ENCODE measurements around the gene CDIP1. TPM values are rescaled to one million over a fixed set of nuclear protein-coding genes. Genes with fewer than 3 reads are reported as not detected.

Gene CDIP1
- total RNA-seq, 1 donor from 2014 or later, result 64.7 TPM

DNA sequence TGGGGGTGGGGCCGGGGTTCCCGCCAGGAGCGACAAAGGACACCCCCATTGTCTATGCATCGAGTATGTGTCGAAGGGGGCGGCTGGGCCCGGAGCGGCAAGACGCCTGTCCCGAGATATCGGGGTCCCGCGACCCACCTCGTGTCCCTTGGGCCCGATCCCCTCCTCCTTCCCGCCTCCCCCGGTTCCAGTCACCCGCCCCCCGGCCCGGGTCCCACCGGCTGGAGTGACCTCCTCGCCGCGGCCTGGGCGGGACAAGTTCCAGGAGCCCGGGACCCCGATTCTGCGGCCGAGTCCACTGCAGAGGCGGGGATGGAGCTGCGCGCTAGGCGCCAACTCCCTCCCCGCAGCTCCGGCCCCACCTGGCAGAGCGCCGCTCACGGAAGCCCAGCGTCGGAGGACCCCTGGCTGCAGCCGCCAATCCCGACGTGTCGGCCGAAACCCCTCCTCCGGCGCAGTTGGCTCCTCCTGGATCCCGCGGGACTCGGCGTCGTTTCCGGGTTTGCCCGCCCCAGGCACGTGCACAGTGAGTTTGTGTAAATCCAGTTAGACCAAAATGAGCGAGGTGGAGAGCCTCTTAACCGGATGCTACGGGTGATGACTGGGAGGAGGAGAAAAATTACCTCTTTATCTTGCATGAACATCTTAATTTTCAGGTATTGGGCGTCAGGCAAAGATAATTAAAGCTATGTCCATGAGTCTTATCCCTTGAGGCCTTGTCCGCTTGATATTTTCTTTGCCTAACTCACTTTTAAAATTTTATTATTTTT lies 64.2 kb downstream of the CDIP1 start, which contains the start of gene NMRAL1:
Gene NMRAL1, minus strand, starts transcription at position 434 of the 770 bp plus-strand sequence. CDS start 493 bp downstream, outside the sequence.
- peak within 1 kb of the TSS; percentile 89 for H2AFZ ChIP-seq (ENCODE audit: low read depth, low read length)
- H3K4me3 Mint-ChIP-seq (ENCODE audit: unreplicated experiment), result peak within 1 kb of the TSS; percentile 82
- no peak for TF ChIP-seq CTCF (IDR thresholded peaks at IDR 0.05; ENCODE audit: insufficient read depth, low read depth, low read length)
- no peak for TF ChIP-seq EZH2 (IDR thresholded peaks at IDR 0.05; ENCODE audit: insufficient read depth, low read length)

GRCh38 chr16:4472880-4473279 lies 65.7 kb downstream of the CDIP1 start:
- Histone ChIP-seq H3K9me3 (ENCODE audit: insufficient read depth, low read depth, low read length) (no peaks in the 10 kb centered on the region), H3K79me2 (ENCODE audit: insufficient read depth, low read length) (peaks cover 32% of the 10 kb centered on the region), H3K4me3 (ENCODE audit: insufficient read depth, low read depth, low read length) (no peak overlapping the region), H3K27me3 (ENCODE audit: insufficient read depth, low read length) (no peaks in the 10 kb centered on the region), H3K36me3 (ENCODE audit: insufficient read depth, low read length) (no peaks in the 10 kb centered on the region), H3K4me2 (ENCODE audit: low read length) (no peak overlapping the region), H3K4me1 (ENCODE audit: insufficient read depth, low read length) (peaks cover 18% of the 10 kb centered on the region), H3K27ac (ENCODE audit: low read depth, low read length) (no peak overlapping the region), H2AFZ (ENCODE audit: low read depth, low read length) (no peak overlapping the region), H3K9ac (ENCODE audit: low read length) (no peak overlapping the region), H4K20me1 (ENCODE audit: insufficient read depth, low read length) (peaks cover 11% of the 10 kb centered on the region)
- Mint-ChIP-seq H3K36me3 (ENCODE audit: low read depth, unreplicated experiment) (peaks cover 6% of the 10 kb centered on the region), H3K9me3 (ENCODE audit: unreplicated experiment) (peaks cover 3% of the 10 kb centered on the region), H3K27ac (ENCODE audit: unreplicated experiment) (no peak overlapping the region), H3K4me3 (ENCODE audit: unreplicated experiment) (peak overlapping the region; percentile 40), H3K4me1 (ENCODE audit: low read depth, unreplicated experiment) (peaks cover 10% of the 10 kb centered on the region), H3K27me3 (ENCODE audit: low read depth, unreplicated experiment) (no peaks in the 10 kb centered on the region)
- FAIRE-seq (no peak), DNase-seq (ENCODE audit: low read depth) (no peak)
- TF ChIP-seq CTCF (IDR thresholded peaks at IDR 0.05; ENCODE audit: insufficient read depth, low read depth, low read length) (no peak), EZH2 (IDR thresholded peaks at IDR 0.05; ENCODE audit: insufficient read depth, low read length) (no peak)

More for the DNA sequence above, 64.2 kb downstream of the CDIP1 start, which contains the start of gene NMRAL1:
- H3K27me3 Mint-ChIP-seq (ENCODE audit: low read depth, unreplicated experiment), result no peaks in the 10 kb centered on the region
- H3K9ac ChIP-seq (ENCODE audit: low read length), result peak within 1 kb of the TSS; percentile 83
- peaks cover 3% of the 10 kb centered on the region for H3K9me3 Mint-ChIP-seq (ENCODE audit: unreplicated experiment)
- peak within 1 kb of the TSS; percentile 42 for H3K27ac ChIP-seq (ENCODE audit: low read depth, low read length)
- H4K20me1 ChIP-seq (ENCODE audit: insufficient read depth, low read length), result peaks cover 23% of the 10 kb centered on the region
- peaks cover 16% of the 10 kb centered on the region for H3K4me1 Mint-ChIP-seq (ENCODE audit: low read depth, unreplicated experiment)
- peaks cover 47% of the 10 kb centered on the region for H3K79me2 ChIP-seq (ENCODE audit: insufficient read depth, low read length)
- FAIRE-seq (no peak), DNase-seq (ENCODE audit: low read depth) (peak; percentile 80)
- no peaks in the 10 kb centered on the region for H3K36me3 ChIP-seq (ENCODE audit: insufficient read depth, low read length)
- peaks cover 22% of the 10 kb centered on the region for H3K4me1 ChIP-seq (ENCODE audit: insufficient read depth, low read length)
- H3K36me3 Mint-ChIP-seq (ENCODE audit: low read depth, unreplicated experiment), result peaks cover 2% of the 10 kb centered on the region
- H3K9me3 ChIP-seq (ENCODE audit: insufficient read depth, low read depth, low read length), result no peaks in the 10 kb centered on the region
- no peak within 1 kb of the TSS for H3K27ac Mint-ChIP-seq (ENCODE audit: unreplicated experiment)
- peak within 1 kb of the TSS; percentile 61 for H3K4me3 ChIP-seq (ENCODE audit: insufficient read depth, low read depth, low read length)
- peak within 1 kb of the TSS; percentile 95 for H3K4me2 ChIP-seq (ENCODE audit: low read length)
- H3K27me3 ChIP-seq (ENCODE audit: insufficient read depth, low read length), result no peaks in the 10 kb centered on the region

DNA sequence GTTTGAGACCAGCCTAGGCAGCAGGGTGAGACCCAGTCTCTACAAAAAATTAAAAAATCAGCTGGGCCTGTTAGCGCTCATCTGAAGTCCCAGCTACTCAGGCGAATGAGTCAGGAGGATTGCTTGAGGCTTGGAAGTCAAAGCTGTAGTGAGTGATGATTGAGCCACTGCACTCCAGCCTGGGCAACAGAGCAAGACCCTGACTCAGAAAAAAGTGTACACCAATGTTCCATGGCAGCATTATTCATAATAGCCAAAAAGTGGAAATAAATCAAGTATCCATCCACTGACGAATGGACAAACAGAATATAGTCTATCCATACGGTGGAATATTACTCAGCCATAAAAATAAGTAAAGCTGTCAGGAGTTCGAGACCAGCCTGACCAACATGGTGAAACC lies 66.7 kb downstream of the CDIP1 start:
- no peak overlapping the region for H3K4me3 Mint-ChIP-seq (ENCODE audit: unreplicated experiment)
- no peak overlapping the region for H3K27ac Mint-ChIP-seq (ENCODE audit: unreplicated experiment)
- Histone ChIP-seq H3K4me3 (ENCODE audit: insufficient read depth, low read depth, low read length) (no peak overlapping the region), H3K36me3 (ENCODE audit: insufficient read depth, low read length) (no peaks in the 10 kb centered on the region), H3K9me3 (ENCODE audit: insufficient read depth, low read depth, low read length) (no peaks in the 10 kb centered on the region), H3K79me2 (ENCODE audit: insufficient read depth, low read length) (peaks cover 22% of the 10 kb centered on the region), H2AFZ (ENCODE audit: low read depth, low read length) (no peak overlapping the region), H3K4me1 (ENCODE audit: insufficient read depth, low read length) (peaks cover 9% of the 10 kb centered on the region), H4K20me1 (ENCODE audit: insufficient read depth, low read length) (peaks cover under 1% of the 10 kb centered on the region), H3K9ac (ENCODE audit: low read length) (no peak overlapping the region), H3K27me3 (ENCODE audit: insufficient read depth, low read length) (no peaks in the 10 kb centered on the region), H3K4me2 (ENCODE audit: low read length) (no peak overlapping the region), H3K27ac (ENCODE audit: low read depth, low read length) (no peak overlapping the region)
- FAIRE-seq (no peak), DNase-seq (ENCODE audit: low read depth) (no peak)
- H3K27me3 Mint-ChIP-seq (ENCODE audit: low read depth, unreplicated experiment), result no peaks in the 10 kb centered on the region
- peaks cover 6% of the 10 kb centered on the region for H3K36me3 Mint-ChIP-seq (ENCODE audit: low read depth, unreplicated experiment)
- peaks cover 3% of the 10 kb centered on the region for H3K9me3 Mint-ChIP-seq (ENCODE audit: unreplicated experiment)
- TF ChIP-seq EZH2 (IDR thresholded peaks at IDR 0.05; ENCODE audit: insufficient read depth, low read length) (no peak), CTCF (IDR thresholded peaks at IDR 0.05; ENCODE audit: insufficient read depth, low read depth, low read length) (no peak)
- H3K4me1 Mint-ChIP-seq (ENCODE audit: low read depth, unreplicated experiment), result peaks cover 5% of the 10 kb centered on the region
